ENCODE results near the gene MRAP. TPM values are rescaled to one million over a fixed set of nuclear protein-coding genes. Genes with fewer than 3 reads are reported as not detected.
A peak's percentile ranks its signal among the peaks of the same experiment; 100 is the strongest.

MRAP gene
- total RNA-seq, 1 donor from 2014 or later, result 3.9 TPM

DNA sequence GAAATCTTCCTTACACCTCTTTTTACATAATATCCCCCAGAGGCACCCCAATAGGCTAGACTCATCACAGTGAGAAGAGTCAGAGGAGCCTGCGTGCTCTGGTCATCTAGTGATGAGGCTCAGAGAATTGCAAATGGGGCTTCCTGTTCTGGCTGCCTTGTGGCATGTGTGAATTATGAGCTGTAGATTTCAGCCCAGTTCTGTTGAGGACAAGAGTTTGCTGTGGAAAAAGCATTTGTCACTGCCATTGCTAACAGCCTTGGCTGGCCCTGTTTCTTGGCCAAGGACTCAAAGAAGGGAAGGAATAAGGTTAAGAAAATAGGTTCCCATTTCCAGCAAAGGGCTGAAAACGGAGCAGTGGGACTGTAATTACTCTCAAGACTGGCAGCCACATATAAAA, 30.7 kb downstream of the MRAP start:
- no peak for TF ChIP-seq POLR2AphosphoS5 (IDR thresholded peaks at IDR 0.05; ENCODE audit: insufficient read depth in 1 of 2, low read depth in 1 of 2)
- TF ChIP-seq, protein P1, sequence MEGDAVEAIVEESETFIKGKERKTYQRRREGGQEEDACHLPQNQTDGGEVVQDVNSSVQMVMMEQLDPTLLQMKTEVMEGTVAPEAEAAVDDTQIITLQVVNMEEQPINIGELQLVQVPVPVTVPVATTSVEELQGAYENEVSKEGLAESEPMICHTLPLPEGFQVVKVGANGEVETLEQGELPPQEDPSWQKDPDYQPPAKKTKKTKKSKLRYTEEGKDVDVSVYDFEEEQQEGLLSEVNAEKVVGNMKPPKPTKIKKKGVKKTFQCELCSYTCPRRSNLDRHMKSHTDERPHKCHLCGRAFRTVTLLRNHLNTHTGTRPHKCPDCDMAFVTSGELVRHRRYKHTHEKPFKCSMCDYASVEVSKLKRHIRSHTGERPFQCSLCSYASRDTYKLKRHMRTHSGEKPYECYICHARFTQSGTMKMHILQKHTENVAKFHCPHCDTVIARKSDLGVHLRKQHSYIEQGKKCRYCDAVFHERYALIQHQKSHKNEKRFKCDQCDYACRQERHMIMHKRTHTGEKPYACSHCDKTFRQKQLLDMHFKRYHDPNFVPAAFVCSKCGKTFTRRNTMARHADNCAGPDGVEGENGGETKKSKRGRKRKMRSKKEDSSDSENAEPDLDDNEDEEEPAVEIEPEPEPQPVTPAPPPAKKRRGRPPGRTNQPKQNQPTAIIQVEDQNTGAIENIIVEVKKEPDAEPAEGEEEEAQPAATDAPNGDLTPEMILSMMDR (IDR thresholded peaks at IDR 0.05), result no peak
- no peak for TF ChIP-seq POLR2A (IDR thresholded peaks at IDR 0.05)
- Histone ChIP-seq H3K36me3 (peaks cover 0 to 49% of the 10 kb centered on the region in 2 donors), H3K27me3 (no peaks in the 10 kb centered on the region), H3K4me1 (no peaks in the 10 kb centered on the region), H3K9me3 (no peaks in the 10 kb centered on the region), H3K4me3 (no peak overlapping the region), H3K27ac (peak overlapping the region; percentile 47)
- intact Hi-C loops (cut with DNase I), result no loop called here
- no peak for DNase-seq (ENCODE audit: extremely low spot score in 2 of 2)

- H3K27me3 ChIP-seq, result no peaks in the 10 kb centered on the region
- H3K4me1 ChIP-seq, result no peaks in the 10 kb centered on the region
- TF ChIP-seq, protein P1 (IDR thresholded peaks at IDR 0.05), result no peak
- TF ChIP-seq POLR2AphosphoS5 (IDR thresholded peaks at IDR 0.05; ENCODE audit: insufficient read depth in 1 of 2, low read depth in 1 of 2), result no peak
- H3K4me3 ChIP-seq, result no peak overlapping the region
- intact Hi-C loops (cut with DNase I), result no loop called here
- no peaks in the 10 kb centered on the region for H3K9me3 ChIP-seq
- DNase-seq (ENCODE audit: extremely low spot score in 2 of 2), result no peak
- no peak overlapping the region for H3K27ac ChIP-seq
- H3K36me3 ChIP-seq, result peaks cover 0 to 46% of the 10 kb centered on the region in 2 donors
These were observed 31.1 kb downstream of the MRAP start for GRCh38 chr21:32329776-32330175.

DNA sequence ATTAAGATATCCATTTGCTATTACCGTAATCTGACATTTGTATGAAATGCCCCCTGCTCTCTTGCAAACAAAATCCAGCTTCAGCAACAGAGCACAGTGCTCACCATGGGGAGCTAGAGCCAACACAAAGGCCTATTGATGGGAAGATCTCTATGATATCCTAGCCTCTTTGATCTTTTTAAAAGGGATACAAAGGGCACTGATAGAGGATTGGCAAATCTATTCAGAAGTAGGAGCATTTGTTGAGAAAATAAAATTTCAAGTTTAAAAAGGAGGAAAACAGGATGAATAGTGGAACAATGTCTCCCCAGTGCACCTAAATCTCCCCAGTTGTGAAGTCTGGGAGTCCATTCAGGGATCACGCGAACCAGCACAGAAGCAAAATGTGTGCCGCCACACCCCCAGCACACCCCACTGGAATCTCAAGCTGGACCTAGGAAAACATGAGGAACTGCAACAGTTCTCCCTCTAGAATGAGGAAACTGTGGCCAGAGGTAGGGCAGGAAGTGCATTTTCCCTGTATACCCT, 32.2 kb downstream of the MRAP start:
- Histone ChIP-seq H3K4me1 (no peaks in the 10 kb centered on the region), H3K27me3 (no peaks in the 10 kb centered on the region), H3K27ac (no peak overlapping the region), H3K9me3 (no peaks in the 10 kb centered on the region), H3K4me3 (no peak overlapping the region), H3K36me3 (peaks cover 0 to 35% of the 10 kb centered on the region in 2 donors)
- DNase-seq (ENCODE audit: extremely low spot score in 2 of 2), result no peak
- intact Hi-C loops (cut with DNase I), result no loop called here
- no peak for TF ChIP-seq POLR2AphosphoS5 (IDR thresholded peaks at IDR 0.05; ENCODE audit: insufficient read depth in 1 of 2, low read depth in 1 of 2)
- no peak for TF ChIP-seq POLR2A (IDR thresholded peaks at IDR 0.05)
- TF ChIP-seq, protein P1 (IDR thresholded peaks at IDR 0.05), result no peak

GRCh38 chr21:32331444-32332305, 33.0 kb downstream of the MRAP start:
- peaks cover 0 to 32% of the 10 kb centered on the region in 2 donors for H3K36me3 ChIP-seq
- no peaks in the 10 kb centered on the region for H3K27me3 ChIP-seq
- H3K27ac ChIP-seq, result no peak overlapping the region
- H3K9me3 ChIP-seq, result no peaks in the 10 kb centered on the region
- no peak overlapping the region for H3K4me3 ChIP-seq
- no peaks in the 10 kb centered on the region for H3K4me1 ChIP-seq
- intact Hi-C loops (cut with DNase I), result no loop called here
- no peak for DNase-seq (ENCODE audit: extremely low spot score in 2 of 2)
- no peak for TF ChIP-seq POLR2AphosphoS5 (IDR thresholded peaks at IDR 0.05; ENCODE audit: insufficient read depth in 1 of 2, low read depth in 1 of 2)

GRCh38 chr21:32332463-32332951, 33.9 kb downstream of the MRAP start:
- no peaks in the 10 kb centered on the region for H3K9me3 ChIP-seq
- intact Hi-C loops (cut with DNase I), result no loop called here

More at GRCh38 chr21:32332463-32332951, 33.9 kb downstream of the MRAP start:
- DNase-seq (ENCODE audit: extremely low spot score in 2 of 2), result no peak
- H3K4me1 ChIP-seq, result no peaks in the 10 kb centered on the region
- no peak overlapping the region for H3K4me3 ChIP-seq
- no peak overlapping the region for H3K27ac ChIP-seq
- peaks cover 0 to 39% of the 10 kb centered on the region in 2 donors for H3K36me3 ChIP-seq
- no peak for TF ChIP-seq POLR2A (IDR thresholded peaks at IDR 0.05)
- H3K27me3 ChIP-seq, result no peaks in the 10 kb centered on the region

Data from vagina (tissue), 2 donors.